Prostate gland (tissue), 2 donors: ENCODE data around the gene ATP6V1G2.

Source experiments
- POLR2AphosphoS5 ChIP-seq: sonication (generic); formaldehyde crosslinking; IDR thresholded peaks from one replicate; pipeline ENCODE4 v1.6.1; 2017; ENCODE audit warnings: antibody characterized with exemption
- TF ChIP-seq, protein P1 (sequence below), 4 experiments: fragments of 200-600 bp in 2 of 4; fragments of 450-650 bp in 2 of 4; sonication (generic) in 2 of 4; IDR thresholded peaks; 1 replicate in 3 of 4; 2 replicates in 1 of 4; pipeline ENCODE4 v1.5.1; 2016 to 2019; ENCODE audit warnings: antibody characterized with exemption in 4 of 4, mild to moderate bottlenecking in 2 of 4, moderate library complexity in 2 of 4

DNA sequence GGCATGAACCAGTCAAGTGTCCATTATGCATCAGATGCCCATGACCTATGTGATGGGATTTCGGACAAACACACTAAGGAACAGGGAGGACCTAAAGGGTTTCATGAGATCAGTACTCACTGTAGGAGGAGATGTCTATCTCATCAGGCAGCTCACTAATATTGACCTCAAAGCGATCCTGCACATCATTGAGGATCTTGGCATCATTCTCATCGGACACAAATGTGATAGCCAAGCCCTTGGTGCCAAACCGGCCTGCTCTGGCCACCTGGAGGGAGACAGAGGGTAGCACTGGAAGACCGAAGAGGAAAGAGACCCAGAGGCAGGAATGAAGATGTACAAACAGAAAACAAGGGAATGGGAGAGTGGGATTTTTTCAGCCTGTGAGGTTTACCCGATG lies 15.7 kb downstream of the ATP6V1G2 start:
- TF ChIP-seq, protein P1, sequence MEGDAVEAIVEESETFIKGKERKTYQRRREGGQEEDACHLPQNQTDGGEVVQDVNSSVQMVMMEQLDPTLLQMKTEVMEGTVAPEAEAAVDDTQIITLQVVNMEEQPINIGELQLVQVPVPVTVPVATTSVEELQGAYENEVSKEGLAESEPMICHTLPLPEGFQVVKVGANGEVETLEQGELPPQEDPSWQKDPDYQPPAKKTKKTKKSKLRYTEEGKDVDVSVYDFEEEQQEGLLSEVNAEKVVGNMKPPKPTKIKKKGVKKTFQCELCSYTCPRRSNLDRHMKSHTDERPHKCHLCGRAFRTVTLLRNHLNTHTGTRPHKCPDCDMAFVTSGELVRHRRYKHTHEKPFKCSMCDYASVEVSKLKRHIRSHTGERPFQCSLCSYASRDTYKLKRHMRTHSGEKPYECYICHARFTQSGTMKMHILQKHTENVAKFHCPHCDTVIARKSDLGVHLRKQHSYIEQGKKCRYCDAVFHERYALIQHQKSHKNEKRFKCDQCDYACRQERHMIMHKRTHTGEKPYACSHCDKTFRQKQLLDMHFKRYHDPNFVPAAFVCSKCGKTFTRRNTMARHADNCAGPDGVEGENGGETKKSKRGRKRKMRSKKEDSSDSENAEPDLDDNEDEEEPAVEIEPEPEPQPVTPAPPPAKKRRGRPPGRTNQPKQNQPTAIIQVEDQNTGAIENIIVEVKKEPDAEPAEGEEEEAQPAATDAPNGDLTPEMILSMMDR (IDR thresholded peaks at IDR 0.05), result no peak
- no peak for TF ChIP-seq POLR2AphosphoS5
